HT-29 (cell line): Measurements from ENCODE around the gene RAB10. TPM values are rescaled to one million over a fixed set of nuclear protein-coding genes. Genes with fewer than 3 reads are reported as not detected.
A peak's percentile ranks its signal among the peaks of the same experiment; 100 is the strongest.
"Not testable (repeated sequence)": the region's sequence is repeated elsewhere in the genome, so short reads cannot be mapped to it uniquely, and the experiment has no call there.

Experiments used
- DNase-seq: peaks from one replicate; pipeline ENCODE4 v3.0.0-alpha.2; 2015; ENCODE audit warnings: low spot score
- total RNA-seq: library from RNA; depleted of rRNA; stranded (reverse); fragments of >200 nt; shearing (Covaris generic); gene quantifications from 2 replicates; pipeline ENCODE4 v1.2.3, GENCODE V29; 2014

Gene RAB10
- total RNA-seq, 1 experiment from 2014 or later: 135 TPM

DNA sequence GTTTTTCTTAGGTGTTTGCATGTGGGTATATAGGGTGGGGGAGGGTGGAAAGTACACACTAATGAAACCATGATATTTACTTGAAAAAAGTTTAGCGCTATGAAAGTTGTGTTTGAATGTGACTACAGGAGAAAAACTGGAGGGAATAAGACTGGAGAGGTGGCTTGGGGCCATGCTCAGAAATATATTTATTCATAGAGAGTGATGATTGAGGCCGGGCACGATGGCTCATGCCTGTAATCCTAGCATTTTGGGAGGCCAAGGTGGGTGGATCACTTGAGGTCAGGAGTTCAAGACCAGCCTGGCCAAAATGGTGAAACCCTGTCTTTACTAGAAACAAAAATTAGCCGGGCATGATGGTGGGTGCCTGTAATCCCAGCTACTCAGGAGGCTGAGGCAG lies 55.0 kb downstream of the RAB10 start:
- DNase-seq: not testable (repeated sequence)

DNA sequence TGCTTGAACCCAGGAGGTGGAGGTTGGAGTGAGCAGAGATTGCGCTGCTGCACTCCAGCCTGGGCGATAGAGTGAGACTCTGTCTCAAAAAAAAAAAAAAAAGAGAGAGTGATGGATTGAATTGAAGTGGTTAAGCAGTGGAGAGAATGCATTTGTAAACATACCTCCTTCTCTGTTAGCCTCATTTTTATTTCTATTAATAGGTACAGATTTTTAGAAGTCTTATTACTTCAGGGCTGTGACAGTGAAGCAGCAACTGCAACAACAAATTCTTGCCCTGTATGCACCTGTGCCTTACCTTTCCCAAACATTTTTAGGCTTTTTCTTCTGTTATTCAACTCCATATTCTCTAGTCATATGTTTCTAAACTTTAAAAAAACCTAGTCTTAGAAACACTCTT lies 55.5 kb downstream of the RAB10 start:
- no peak for DNase-seq

DNA sequence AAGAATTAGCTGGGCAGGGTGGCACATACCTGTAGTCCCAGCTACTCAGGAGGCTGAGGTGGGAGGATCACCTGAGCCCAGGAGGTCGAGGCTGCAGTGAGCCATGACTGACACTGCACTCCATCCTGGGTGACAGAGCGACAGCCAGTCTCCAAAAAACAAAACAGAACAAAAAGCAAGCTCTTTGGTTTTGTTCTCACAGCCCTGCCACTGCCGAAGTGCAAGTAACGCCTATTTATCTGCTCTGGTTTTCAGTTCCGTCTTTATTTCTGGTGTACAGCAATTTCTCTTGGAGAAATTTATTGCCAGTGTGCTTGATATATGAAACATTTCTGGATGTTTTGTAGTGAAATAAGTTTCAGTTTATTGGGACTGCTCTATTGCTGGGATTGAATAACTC lies 61.9 kb downstream of the RAB10 start:
- no peak for DNase-seq

DNA sequence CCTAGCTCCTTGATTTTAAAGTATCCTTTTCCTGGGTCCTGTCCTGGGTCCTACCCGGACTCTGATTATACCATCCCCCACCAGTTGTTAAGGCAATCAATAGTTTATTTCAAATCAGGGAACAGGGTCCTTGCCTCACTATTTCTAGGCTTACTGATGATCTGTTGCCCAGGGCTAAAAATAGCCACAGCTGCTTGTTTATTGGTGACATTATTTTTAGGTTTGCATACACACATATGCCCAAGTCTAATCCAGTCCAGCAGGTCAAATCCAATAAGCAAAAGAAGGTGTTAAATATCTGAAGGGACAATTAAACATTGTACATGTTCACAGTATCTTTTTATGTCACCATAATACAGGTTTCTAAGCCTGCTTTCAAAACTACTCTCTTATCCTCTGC lies 66.0 kb downstream of the RAB10 start:
- no peak for DNase-seq

DNA sequence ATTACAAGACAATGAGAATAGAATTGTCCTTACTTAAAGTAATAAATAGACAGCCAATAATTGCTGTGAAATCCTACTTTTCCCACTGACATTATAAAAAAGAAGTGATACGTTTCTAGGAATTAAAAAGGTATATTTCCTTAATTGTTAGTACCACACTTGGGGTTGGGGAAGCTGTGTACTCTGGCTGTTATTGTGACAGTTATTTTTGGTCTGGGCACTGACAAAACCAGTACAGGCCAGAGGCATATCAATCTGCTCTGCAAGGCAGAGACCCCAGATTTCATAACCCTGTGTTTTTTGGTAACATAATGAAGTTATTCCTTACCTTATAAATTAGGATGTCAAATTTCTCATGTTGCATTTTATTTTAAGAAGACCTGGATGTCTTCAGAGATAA lies 66.5 kb downstream of the RAB10 start:
- DNase-seq: no peak

DNA sequence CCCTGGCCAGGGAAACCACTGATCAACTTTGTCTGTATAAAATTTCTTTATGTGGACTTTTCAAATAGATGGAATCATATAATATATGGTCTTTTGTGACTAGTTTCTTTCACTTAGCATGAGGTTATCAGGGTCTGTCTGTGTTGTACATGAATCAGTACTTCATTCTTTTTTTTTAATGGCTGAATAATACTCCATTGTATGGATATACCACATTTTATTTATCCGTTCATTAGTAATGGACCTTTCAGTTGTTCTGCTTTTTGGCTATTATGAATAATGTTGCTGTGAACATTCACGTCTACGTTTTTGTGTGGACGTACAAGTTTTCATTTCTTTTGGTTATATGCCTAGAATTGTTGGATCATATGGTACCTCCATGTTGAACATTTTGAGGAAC lies 69.9 kb downstream of the RAB10 start:
- no peak for DNase-seq

DNA sequence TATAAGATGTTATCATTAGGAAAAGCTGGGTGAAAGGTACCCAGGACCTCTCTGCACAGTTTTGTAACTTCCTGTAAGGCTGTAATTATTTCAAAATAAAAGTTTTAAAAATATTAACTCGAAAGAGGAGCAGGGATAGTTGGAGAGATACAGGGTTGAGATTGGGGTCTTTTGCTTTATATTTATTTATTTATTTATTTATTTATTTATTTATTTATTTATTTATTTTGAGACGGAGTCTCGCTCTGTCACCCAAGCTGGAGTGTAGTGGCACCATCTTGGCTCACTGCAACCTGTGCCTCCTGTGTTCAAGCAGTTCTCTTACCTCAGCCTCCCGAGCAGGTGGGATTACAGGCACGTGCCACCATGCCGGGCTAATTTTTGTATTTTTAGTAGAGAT lies 74.8 kb downstream of the RAB10 start:
- DNase-seq: not testable (repeated sequence)

DNA sequence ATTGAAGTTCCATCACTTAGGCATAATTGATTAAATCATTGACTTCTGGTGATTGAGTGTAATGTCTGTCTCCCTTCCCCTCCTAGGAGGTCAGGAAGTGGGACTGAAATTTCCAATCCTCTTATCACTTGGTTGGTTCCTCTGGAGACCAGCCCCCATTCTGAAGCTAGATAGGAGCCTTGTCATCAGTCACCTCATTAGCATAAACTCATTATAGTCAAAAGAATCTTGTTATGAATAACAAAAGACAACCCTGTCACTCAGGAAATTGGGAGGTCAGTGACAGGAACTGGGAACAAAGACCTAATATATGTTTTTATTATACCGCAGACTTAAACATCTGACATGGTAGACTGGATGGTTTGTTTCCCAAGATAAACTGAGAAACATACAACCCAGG lies 78.3 kb downstream of the RAB10 start:
- DNase-seq: no peak

DNA sequence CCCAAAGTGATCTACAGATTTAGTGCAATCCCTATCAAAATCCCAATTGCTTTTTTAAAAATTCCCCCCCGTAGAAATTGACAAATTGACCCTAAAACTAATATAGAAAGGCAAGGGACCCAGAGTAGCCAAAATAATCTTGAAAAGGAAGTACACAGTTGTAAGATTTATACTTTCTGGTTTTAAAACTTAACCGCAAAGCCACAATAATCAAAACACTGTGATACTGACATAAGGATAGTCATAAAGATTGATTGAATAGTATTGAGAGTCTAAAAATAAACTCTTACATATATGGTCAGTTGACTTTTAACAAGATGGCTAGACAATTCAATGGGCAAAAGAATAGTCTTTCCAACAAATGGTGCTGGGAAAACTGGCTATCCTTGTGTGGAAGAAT lies 80.3 kb downstream of the RAB10 start:
- no peak for DNase-seq

DNA sequence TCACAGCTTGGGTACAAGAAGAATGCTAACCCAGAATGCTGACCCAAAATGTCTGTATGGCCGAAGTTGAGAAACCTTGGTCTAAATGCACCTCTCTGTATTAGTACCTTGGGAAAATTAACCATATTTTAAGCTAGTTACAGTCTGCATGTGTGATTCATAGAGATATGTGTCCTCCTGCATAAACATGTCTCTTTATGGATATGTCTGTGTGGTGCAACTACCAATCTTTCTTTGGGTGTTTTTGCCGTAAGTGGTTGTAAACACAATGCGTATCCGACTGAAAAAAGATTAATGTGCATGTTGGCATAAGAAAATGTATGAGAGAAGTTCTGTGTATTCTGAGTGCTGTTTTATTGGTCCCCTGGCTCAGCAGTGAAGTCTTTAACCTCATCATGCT lies 84.8 kb downstream of the RAB10 start:
- no peak for DNase-seq

DNA sequence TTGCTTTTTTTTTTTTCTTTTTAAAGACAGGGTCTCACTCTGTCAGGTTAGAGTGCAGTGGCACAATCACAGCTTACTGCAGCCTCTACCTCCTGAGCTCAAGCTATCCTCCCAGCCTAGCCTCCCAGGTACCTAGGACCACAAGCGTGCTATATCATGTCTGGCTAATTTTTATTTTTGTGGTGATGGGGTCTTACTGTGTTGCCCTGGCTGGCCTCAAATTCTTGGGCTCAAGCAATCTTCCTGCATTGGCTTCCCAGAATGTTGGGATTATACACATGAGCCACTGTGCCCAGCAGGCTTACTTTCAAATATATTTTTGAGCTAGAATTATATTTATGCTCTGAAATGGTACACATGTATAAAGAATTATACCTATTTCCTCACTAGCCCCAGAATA lies 85.6 kb downstream of the RAB10 start:
- DNase-seq: no peak

DNA sequence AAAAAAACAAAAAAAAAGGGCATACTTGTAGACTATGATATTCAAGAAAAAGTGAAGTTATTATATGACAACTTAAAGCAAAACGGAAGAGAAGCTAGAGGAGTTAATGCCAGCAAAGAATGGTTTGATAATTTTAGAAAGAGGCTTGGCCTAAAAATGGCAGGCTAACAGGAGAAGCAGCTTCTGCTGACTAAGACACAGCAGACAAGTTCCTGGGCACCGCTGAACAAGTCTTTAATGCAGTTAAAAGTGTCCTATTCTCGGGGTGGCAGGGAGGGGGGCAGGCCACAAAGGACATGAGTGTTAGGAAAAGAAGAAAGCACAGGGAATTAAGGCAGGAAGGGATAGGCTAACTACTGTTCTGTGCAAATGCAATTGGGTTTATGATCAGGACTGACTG lies 88.7 kb downstream of the RAB10 start:
- DNase-seq: no peak

DNA sequence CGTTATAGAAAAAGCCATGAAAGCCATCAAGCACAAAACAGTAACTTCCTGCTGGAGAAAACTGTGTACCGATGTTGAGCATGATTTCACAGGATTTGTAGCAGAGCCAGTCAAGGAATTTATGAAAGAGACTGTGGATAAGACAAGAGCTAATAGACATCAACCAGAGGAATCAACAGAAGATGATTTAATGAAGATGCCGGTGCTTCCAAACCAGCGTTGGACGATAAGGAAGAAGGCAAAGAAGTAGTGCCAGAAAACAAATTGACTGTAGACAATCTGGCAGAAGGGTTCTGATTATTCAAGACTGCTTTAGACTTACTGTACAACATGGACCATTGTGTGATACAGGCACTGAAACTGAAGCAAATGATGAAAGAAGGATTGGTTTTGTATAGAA lies 89.5 kb downstream of the RAB10 start:
- no peak for DNase-seq

DNA sequence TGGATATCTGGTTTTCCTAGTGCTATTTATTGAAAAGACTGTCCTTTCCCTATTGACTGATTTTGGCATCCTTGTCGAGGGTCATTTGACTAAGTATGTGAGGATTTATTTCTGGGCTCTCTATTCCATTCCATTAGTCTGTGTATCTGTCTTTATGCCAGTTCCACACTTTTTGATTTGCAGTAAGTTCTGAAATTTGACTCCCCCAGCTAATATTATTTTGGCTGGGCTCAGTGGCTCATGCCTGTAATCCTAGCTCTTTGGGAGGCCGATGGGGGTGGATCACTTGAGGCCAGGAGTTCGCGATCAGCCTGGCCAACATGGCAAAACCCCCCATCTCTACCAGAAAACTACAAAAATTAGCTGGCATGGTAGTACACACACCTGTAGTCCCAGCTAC lies 92.2 kb downstream of the RAB10 start:
- DNase-seq: no peak

DNA sequence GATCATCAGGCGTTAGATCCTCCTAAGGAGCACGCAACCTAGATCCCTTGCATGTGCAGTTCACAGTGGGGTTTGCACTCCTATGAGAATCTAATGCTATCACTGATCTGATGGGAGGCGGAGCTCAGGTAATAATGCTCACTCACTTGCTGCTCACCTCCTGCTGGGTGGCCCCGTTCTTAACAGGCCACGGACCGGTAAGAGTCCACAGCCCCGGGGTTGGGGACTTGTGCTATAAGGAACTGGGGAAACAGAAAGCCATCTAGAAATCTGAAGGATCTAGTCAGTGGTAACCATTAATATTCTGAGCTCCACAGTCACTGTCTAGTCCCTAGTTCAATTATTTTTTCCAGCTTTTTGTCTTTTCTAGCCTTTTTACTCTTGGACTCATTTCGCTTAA lies 94.3 kb downstream of the RAB10 start:
- no peak for DNase-seq

DNA sequence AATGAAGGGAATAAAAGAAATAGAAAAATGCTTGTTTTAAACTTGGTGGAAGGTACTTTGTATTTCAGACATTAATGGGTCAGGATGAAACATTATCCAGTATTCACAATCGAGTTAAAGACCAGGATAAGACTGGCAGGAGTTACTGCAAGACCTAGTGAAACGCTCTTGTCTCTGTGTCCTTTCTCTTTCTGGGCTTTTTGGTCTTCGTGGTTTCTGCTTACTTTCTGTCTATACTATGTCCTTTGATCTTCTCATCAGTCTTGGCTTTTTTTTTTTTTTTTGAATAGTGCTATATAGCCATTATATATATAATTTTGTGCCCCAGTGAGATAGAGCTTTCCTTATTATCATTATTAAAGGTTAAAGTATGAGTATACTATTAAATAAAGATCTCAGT lies 96.9 kb downstream of the RAB10 start:
- no peak for DNase-seq

DNA sequence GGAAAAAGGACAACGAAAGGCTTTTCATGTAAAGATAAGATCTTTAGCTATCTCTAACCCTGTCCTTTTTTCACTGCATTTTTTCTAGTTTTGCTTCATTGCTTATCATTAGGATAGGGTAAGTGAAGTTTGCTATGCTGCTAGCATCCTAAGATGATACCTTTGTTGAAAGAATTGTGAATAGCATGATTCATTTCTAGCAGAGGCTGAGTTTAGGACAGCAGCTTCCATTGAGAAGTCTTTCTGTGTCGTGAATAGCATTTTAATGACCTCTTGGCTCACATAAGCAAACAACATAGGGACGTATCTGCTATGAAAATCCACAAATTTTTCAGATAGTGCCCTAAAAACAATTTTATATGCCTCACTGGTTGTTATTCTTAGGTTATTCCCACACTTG lies 102.6 kb downstream of the RAB10 start:
- DNase-seq: no peak

DNA sequence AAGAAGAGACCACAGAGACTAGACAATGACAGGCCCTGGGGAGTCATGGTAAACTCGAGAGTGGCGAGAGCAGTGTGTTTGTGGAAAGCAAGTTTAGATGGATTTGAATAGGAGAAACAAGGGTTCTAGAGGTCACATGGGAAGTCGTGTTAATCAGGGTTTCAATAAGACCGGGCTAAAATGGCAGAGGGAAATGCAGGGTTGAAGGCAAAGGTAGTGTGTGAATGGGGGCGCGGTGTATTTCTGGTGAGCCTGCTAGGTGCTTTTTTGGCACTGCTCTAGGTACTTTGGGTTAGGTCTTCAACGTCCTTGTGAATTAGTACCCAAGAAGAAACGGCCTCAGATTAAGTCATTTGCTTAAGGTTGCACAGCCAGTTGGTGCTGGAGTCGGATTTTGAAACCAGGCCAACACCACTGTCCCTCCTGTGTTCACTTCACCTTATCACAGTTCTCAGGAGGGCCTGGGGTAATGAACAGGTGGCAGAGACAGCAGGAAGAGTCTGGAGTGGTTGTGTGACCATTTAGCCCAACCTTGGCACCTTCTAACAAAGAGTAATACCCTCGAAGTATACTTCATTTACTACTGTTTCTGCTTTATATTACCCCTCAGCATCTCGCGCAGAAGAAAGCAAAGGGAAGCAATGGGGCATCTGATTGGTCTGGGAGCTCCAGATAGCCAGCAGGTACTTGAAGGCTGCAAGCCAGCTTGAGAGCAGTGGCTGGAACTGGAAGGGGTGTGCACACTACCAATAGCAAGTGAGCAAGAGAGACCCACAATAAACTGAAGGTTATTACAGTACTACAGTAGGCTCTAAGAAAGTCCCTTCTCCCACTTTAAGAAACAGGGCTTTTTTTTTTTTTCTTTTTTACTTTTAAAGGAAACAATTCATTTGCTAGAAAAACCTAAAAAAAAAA lies 105.6 kb downstream of the RAB10 start:
- DNase-seq: no peak

DNA sequence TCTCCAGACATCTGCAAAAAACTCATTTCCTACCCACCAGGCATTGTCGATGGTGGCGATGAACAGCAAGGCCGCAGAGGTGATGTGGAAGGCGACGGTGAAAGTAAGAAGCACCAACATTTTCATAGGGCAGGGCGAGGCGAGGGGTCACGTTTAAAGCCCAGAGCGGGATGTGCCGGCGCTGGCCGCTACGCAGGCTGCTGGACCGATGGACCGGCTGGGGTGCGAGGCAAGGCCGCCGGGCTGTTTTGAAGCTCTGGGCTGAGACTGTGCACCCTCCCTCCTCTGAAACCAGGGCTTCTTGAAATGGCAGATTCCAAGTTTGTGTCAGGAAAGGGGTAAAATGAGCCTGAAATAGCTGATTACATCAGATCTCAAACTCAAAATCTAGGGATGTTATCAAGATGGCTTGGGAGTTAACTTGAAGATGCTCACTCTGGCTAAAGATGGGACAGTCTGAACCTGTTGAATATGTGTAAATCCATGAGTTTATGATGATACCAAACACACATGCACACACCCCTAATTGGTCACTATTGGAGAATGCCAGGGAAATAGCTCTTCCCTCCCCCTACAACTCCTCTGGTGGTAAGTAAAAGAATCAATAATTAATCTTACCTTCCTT lies 107.4 kb downstream of the RAB10 start:
- DNase-seq: no peak

DNA sequence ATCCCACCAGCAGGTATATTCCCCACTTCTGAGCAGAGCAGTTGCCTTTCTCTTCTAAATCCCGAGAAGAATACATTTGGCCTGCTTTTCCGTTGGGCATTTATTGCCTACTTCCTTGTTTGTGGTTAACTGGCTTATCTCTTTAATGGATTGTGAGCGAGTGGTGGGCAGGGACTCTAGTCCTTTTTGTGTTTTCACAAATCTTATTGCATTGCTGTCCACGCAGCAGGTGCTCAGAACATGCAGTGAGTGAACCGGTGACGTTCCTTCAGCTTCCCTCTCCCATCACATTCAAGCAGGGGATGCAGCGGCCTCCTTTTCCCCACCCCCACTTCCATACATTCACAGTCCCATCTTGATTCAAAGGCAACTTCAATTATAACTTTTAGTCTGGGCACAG lies 110.1 kb downstream of the RAB10 start:
- DNase-seq: peak; percentile 82

DNA sequence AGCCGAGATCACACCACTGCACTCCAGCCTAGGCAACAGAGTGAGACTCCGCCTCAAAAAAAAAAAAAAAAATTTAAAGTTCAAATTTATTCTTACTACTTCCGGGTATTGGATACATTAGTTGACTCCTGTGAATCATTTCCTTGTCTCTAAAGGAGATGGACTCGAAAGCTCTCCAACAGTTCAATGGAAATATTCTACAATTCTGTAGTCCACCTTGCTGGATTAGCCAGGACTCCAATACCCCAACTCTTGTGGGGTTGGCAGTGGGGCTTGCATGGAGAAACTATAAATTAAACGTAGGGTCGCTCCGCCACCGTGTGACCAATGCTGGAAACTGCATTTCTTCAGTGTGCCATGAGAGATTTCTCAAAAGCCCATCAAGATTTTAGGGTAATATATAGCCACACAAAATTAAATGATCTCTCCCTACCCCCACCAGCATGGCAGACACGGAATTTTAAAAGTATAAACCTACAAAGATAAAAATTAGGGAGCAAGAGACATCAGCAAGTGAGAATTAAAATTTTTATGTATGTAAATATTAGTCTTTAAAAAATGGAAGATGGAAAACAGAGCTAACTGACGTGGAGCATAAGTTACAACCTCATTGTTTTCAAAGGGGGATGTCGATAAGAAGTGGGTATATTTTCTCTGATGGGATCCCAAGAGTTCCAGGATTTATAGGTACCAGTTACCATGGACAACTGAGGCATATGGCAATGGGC lies 111.2 kb downstream of the RAB10 start:
- DNase-seq: peak; percentile 81

DNA sequence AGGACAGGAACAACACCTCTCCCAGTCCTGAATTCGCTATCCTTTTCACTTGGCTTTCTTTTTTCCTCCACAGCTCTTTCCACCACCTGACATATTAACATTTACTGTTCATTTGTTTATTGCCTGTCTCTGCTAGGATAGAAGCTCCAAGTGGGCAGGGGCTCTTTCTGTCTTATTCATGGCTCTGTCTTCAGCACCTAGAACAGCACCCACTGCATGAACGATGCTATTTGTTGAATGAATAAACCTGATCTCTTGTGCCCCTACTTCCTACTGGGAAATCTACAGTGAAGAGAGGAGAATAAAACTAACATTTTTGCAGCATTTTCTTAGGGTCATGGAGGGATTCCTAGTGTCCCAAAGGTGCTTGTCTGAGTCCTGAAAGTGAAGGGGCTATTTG lies 114.6 kb downstream of the RAB10 start:
- DNase-seq: no peak

DNA sequence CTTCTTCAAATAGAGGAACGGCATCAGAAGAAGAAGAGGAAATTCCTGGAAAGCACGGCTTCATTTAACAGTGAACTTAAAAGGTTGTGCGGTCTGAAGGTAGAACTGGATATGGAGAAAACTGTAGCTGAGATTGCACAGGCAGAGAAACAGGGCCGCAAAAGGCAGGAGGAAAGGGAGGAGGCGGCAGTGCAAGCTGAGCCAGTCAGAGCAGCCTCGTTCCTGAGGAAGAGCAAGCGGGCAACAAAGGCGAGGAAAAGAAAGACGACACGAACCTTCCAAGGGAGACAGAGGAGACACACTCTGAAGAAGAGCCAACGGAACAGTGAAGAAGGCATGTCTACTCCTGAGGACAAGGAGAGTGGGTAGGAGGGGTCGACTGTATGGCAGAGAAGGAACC lies 116.4 kb downstream of the RAB10 start:
- no peak for DNase-seq
